Neural cell (in vitro differentiated cells): ENCODE measurements around the gene ALMS1.

ENCODE experiments used
- CTCF ChIP-seq: fragments of 450-650 bp; IDR thresholded peaks from 2 replicates; pipeline ENCODE4 v1.5.1; 2014; ENCODE audit warnings: antibody characterized with exemption, mild to moderate bottlenecking, moderate library complexity; ENCODE audit not compliant: poor library complexity, severe bottlenecking
- EP300 ChIP-seq: fragments of 450-650 bp; conservative IDR thresholded peaks from 2 replicates; pipeline ENCODE4 v1.6.1; 2014; ENCODE audit warnings: antibody characterized with exemption, mild to moderate bottlenecking, moderate library complexity; ENCODE audit not compliant: poor library complexity, severe bottlenecking

DNA sequence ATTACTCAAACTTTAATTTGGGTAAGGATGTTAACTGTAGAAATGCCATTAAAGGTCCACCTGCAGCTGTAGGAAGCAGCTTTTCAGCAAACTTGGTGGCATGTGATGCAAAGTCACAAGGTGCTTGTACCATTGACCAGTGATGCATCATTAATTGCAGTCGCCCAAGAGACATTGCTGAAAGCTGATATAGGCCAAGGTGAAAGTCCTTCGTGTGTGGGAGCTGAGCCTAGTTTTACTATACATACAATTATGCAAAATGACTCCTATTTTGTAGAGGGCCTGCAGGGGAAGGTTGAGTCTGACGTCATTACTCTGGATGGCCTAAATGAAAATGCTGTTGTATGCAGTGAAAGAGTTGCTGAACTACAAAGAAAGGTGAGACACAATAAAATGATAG lies 40.5 kb downstream of the ALMS1 start:
- TF ChIP-seq CTCF (no peak), EP300 (no peak)
